Psoas muscle (tissue), 8 donors: ENCODE results near the gene ARHGAP40. TPM values are rescaled to one million over a fixed set of nuclear protein-coding genes. Genes with fewer than 3 reads are reported as not detected.

Source experiments
- ATAC-seq, 4 donors: fragments of 200-7000 bp; cut with Tn5 transposase; one replicate each; pipeline ENCODE4 v1.9.1; 2020; ENCODE audit warnings: moderate library complexity in 3 of 4, mild to moderate bottlenecking in 2 of 4
- DNase-seq, 2 donors: peaks; one replicate each; pipeline ENCODE4 v3.0.0-alpha.2; 2020
- H3K27ac ChIP-seq: fragments of 200-600 bp; one replicate; pipeline ENCODE4 v1.8.0; 2022
- H3K27me3 ChIP-seq, 3 donors: fragments of 200-600 bp in 1 of 3; one replicate each; pipeline versions ENCODE4 v1.6.1 to v1.8.0; 2013 to 2022; ENCODE audit warnings: low read length in 2 of 3, mild to moderate bottlenecking in 2 of 3, moderate library complexity in 1 of 3; ENCODE audit not compliant: insufficient read depth in 3 of 3
- H3K36me3 ChIP-seq, 2 donors: fragments of 200-600 bp in 1 of 2; one replicate each; pipeline versions ENCODE4 v1.6.1 to v1.8.0; 2013 to 2022; ENCODE audit warnings: low read depth in 1 of 2, mild to moderate bottlenecking in 1 of 2, moderate library complexity in 1 of 2; ENCODE audit not compliant: insufficient read depth in 1 of 2
- H3K4me1 ChIP-seq: fragments of 200-600 bp; one replicate; pipeline ENCODE4 v1.8.0; 2022
- H3K4me3 ChIP-seq: fragments of 200-600 bp; one replicate; pipeline ENCODE4 v1.8.0; 2022; ENCODE audit warnings: mild to moderate bottlenecking
- H3K9me3 ChIP-seq: fragments of 200-600 bp; one replicate; pipeline ENCODE4 v1.8.0; 2022
- WGBS, 3 donors: extraction: QIAGEN DNeasy Blood & Tissue Kit; methylation state at CpG; one replicate each; pipeline versions ENCODE4 v1.1.6 to v1.1.7; 2013; 5-methylcytosine and 5-hydroxymethylcytosine counted together
- intact Hi-C, 2 donors: fragments of 100-400 bp; cut with DNase I; formaldehyde crosslinking; loops; one replicate each; pipeline versions ENCODE4 v1.11.0 to v1.14.2; 2022
- polyA plus RNA-seq, 3 donors: library from polyadenylated mRNA; stranded (reverse); fragments of 200-250 nt; gene quantifications; one replicate each; pipeline ENCODE4 v1.2.3, GENCODE V29; 2013
- total RNA-seq, 4 donors: library from RNA; stranded (reverse); fragmentation: NEBNext Ultra II Directional in 2 of 4; extraction: Animal tissue kit (Norgen Biotek cat#: 25700) in 2 of 4; gene quantifications; one replicate each; pipeline versions ENCODE4 v1.2.1 to v1.2.4, GENCODE V29; 2021 to 2023
- TF ChIP-seq, protein P1 (sequence below): fragments of 200-600 bp; IDR thresholded peaks from one replicate; pipeline ENCODE4 v1.8.0; 2022; ENCODE audit warnings: antibody characterized with exemption
- donor health status: healthy with polysubstance abuse.
- donor health status: DM: no; HTN: no; CAD: no; lungs with moderate emphysema.
- donor health status: Bipolar disorder and iron deficiency.
- donor health status: healthy.
- donor health status: DM: yes; HTN: yes; CAD: no.
- donor health status: DM: no; HTN: no; CAD: no.
- donor health status: DM: no; HTN: no; CAD: no.
- donor health status: DM: yes; HTN: yes; CAD: no.

ARHGAP40 gene
- total and polyA plus RNA-seq, 7 donors: 0.03 to 0.04 TPM; not detected in 5

DNA sequence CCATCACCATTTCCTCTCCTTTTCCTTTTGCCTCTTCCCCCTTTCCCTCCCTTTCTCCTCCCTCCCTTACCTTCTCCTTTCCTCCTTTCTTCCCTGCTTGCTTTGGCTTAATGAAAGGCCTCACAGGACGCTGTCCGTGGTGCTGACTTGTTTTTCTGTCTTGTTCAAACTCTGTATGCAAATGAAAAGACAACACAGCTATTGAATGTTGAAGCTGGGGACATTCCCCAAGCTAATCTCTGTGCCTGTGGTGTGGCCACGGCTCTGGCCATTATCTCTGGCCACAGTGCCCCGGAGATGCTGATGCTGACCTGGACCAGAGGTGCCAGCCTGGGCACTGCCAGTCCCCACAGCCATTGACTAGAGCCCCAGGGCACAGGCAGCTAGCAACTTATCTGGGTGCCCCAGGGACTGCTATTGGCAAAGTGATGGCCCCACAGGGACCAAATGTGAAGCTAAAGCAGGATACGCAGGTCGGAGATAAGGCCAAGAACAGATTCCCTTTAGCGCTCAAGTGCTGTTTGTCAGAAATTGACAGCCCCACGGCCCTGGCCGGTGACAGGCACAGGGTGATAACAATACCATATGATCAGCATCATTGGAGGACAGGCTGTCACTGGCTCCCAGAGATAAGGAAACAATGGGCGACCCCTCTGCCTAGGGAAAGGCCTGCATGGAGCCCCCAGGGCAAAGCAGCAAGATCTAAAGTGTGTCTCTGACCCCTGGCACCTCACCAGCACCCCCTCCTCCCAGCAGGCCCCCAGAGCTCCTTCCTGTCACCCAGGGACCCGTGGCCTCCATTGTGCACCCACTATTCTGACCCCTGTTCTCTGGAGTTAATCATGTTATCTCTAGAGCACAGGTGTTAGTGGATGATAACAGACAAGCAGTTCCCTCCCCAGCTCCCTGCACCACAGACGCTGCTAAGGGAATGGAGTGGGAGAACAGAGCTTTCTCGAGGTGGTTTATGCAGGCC, 91.1 kb downstream of the ARHGAP40 start:
- WGBS, 3 donors: 31 to 37% (median 33%) methylated on average over 13 of the region's 13 CpGs
- intact Hi-C loops: no loop called here
- H3K4me3 ChIP-seq: no peak overlapping the region

DNA sequence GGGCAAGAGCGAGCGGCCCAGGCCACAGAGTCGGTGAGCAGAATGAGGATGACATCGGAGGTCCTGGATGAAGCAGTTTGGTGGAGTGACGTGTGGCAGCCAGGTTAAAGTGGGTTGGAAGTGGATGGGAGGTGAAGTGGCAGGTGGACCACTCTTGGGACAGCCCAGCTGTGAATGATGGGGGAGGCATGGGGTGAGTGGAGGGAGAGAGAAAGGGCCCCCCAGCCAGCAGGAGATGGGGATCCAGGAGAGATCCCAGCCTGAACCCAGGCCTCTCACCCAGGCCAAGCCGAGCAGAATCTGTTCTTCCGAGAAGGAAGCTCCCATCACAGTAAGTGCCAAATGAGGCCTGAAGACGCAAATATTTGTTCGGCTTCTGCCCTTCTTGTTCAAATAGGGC, 95.7 kb downstream of the ARHGAP40 start:
- intact Hi-C loops: no loop called here

More for the DNA sequence above, 91.1 kb downstream of the ARHGAP40 start:
- TF ChIP-seq, protein P1, sequence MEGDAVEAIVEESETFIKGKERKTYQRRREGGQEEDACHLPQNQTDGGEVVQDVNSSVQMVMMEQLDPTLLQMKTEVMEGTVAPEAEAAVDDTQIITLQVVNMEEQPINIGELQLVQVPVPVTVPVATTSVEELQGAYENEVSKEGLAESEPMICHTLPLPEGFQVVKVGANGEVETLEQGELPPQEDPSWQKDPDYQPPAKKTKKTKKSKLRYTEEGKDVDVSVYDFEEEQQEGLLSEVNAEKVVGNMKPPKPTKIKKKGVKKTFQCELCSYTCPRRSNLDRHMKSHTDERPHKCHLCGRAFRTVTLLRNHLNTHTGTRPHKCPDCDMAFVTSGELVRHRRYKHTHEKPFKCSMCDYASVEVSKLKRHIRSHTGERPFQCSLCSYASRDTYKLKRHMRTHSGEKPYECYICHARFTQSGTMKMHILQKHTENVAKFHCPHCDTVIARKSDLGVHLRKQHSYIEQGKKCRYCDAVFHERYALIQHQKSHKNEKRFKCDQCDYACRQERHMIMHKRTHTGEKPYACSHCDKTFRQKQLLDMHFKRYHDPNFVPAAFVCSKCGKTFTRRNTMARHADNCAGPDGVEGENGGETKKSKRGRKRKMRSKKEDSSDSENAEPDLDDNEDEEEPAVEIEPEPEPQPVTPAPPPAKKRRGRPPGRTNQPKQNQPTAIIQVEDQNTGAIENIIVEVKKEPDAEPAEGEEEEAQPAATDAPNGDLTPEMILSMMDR: no peak
- DNase-seq: no peak
- Histone ChIP-seq H3K9me3 (no peaks in the 10 kb centered on the region), H3K27me3 (peaks cover under 1 to 18% (median 15%) of the 10 kb centered on the region in 3 donors), H3K27ac (no peak overlapping the region), H3K36me3 (no peaks in the 10 kb centered on the region), H3K4me1 (no peaks in the 10 kb centered on the region)
- no peak for ATAC-seq

DNA sequence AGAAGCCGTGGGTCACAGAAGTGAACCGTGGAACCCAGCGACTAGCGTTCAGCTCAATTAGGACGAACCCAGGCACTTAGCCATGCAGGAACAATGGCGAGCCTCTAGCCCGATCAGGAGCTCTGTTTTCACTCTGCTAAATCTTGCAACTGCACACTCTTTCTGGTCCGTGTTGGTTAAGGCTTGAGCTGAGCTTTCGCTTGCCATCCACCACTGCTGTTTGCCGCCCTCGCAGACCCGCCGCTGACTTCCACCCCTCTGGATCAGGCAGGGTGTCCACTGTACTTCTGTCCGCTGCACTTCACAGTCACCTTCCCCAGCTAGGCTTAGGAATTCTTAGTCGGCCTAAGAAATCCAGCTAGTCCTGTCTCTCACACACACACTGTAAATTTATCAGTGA, 96.9 kb downstream of the ARHGAP40 start:
- ATAC-seq (no peak), DNase-seq (no peak)
- Histone ChIP-seq H3K36me3 (no peaks in the 10 kb centered on the region), H3K27ac (no peak overlapping the region), H3K4me1 (no peaks in the 10 kb centered on the region), H3K4me3 (no peak overlapping the region), H3K9me3 (no peaks in the 10 kb centered on the region), H3K27me3 (peaks cover 0 to 42% (median 9%) of the 10 kb centered on the region in 3 donors)
- 68 to 84% (median 82%) methylated on average over 15 of the region's 15 CpGs for WGBS, 3 donors
- TF ChIP-seq, protein P1: no peak
- intact Hi-C loops: no loop called here

More for the DNA sequence above, 95.7 kb downstream of the ARHGAP40 start:
- Histone ChIP-seq H3K4me1 (no peaks in the 10 kb centered on the region), H3K4me3 (no peak overlapping the region), H3K27me3 (peaks cover 0 to 31% (median 7%) of the 10 kb centered on the region in 3 donors), H3K27ac (no peak overlapping the region), H3K9me3 (no peaks in the 10 kb centered on the region), H3K36me3 (no peaks in the 10 kb centered on the region)
- WGBS, 3 donors: 69 to 84% (median 70%) methylated on average over 9 of the region's 9 CpGs
- DNase-seq (no peak), ATAC-seq (no peak)
- TF ChIP-seq, protein P1: no peak

DNA sequence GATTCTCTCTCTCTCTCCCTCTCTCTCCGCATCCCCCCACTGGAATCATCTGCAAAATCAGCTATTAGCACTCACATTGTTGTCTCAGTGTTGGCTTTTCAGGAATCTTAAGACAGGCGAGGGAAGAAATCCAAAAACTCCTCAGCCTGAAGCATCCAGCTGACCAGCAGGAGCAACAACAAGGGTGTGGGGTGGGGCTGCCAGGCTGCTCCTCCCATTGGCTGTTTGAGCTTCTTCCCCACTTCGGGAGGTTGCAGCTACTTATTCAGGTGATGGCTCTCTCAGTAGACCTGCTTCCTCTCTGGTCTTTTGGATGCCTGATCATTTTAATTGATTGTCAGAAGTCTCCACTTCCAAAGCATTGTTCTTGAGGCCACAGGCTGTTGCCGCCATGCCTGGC, 98.5 kb downstream of the ARHGAP40 start:
- intact Hi-C loops: no loop called here
- no peaks in the 10 kb centered on the region for H3K36me3 ChIP-seq
- DNase-seq: no peak
- no peaks in the 10 kb centered on the region for H3K4me1 ChIP-seq
- no peak overlapping the region for H3K27ac ChIP-seq
- H3K27me3 ChIP-seq: peaks cover 0 to 55% (median 11%) of the 10 kb centered on the region in 3 donors
- H3K9me3 ChIP-seq: no peaks in the 10 kb centered on the region
- ATAC-seq: no peak
- TF ChIP-seq, protein P1: no peak
- 33 to 42% (median 36%) methylated on average over 4 of the region's 4 CpGs for WGBS, 3 donors
- H3K4me3 ChIP-seq: no peak overlapping the region

Other genes with a start within 250 kb of the ARHGAP40 start
- 10 to 100 TPM in 2 of 4 donors, 1 to 10 TPM in 2; 4.6 to 26.0 (median 14.8) TPM for gene SNHG17, start 166.5 kb upstream of the ARHGAP40 start, total RNA-seq
- gene SNHG17, start 166.5 kb upstream of the ARHGAP40 start, polyA plus RNA-seq: 10 to 100 TPM; 13.3 to 19.4 (median 18.7) TPM
- gene RALGAPB, start 129.0 kb upstream of the ARHGAP40 start, total RNA-seq: 10 to 100 TPM; 17.3 to 24.6 (median 18.8) TPM
- gene RALGAPB, start 129.0 kb upstream of the ARHGAP40 start, polyA plus RNA-seq: 10 to 100 TPM in 2 of 3 donors, 1 to 10 TPM in 1; 7.5 to 27.3 (median 11.3) TPM
- gene ADIG, start 20.6 kb upstream of the ARHGAP40 start, total RNA-seq: not detected
- gene ADIG, start 20.6 kb upstream of the ARHGAP40 start, polyA plus RNA-seq: not detected
- gene SLC32A1, start 122.7 kb downstream of the ARHGAP40 start, total RNA-seq: not detected
- not detected for gene SLC32A1, start 122.7 kb downstream of the ARHGAP40 start, polyA plus RNA-seq
- 1 to 10 TPM; 3.8 to 5.3 (median 4.7) TPM for gene ACTR5, start 146.7 kb downstream of the ARHGAP40 start, total RNA-seq
- 1 to 10 TPM; 5.3 to 9.3 (median 6.8) TPM for gene ACTR5, start 146.7 kb downstream of the ARHGAP40 start, polyA plus RNA-seq
- gene PPP1R16B, start 203.9 kb downstream of the ARHGAP40 start, total RNA-seq: 1 to 10 TPM; 2.9 to 5.2 (median 5.1) TPM
- 1 to 10 TPM; 1.6 to 4.1 (median 2.3) TPM for gene PPP1R16B, start 203.9 kb downstream of the ARHGAP40 start, polyA plus RNA-seq